B cell (primary cell): ENCODE results near the gene HMGN3. TPM values are rescaled to one million over a fixed set of nuclear protein-coding genes. Genes with fewer than 3 reads are reported as not detected.

Experiments
- ATAC-seq: fragments of 200-7000 bp; cut with Tn5 transposase; one replicate; pipeline ENCODE4 v1.10.0; 2021; ENCODE audit warnings: low read depth, mild to moderate bottlenecking, moderate number of reproducible peaks, moderate library complexity
- CTCF ChIA-PET: fragments of 350-600 bp; sonication (Branson Sonifier 250); formaldehyde crosslinking; loops from one replicate; lab custom pipeline; 2021; ENCODE audit warnings: antibody characterized with exemption, inconsistent platforms; lab: Charles Lee
- POLR2A ChIA-PET: fragments of 350-600 bp; sonication (Branson Sonifier 250); formaldehyde crosslinking; loops from one replicate; lab custom pipeline; 2021; ENCODE audit warnings: antibody characterized with exemption; lab: Charles Lee
- DNase-seq: peaks from one replicate; pipeline ENCODE4 v3.0.0; 2013
- H2AFZ ChIP-seq: 2 replicates; pipeline ENCODE4 v1.6.1; 2012; ENCODE audit warnings: mild to moderate bottlenecking, low read depth, low read length; ENCODE audit not compliant: insufficient read depth, poor library complexity, severe bottlenecking
- H3K27ac ChIP-seq, 2 donors: 1 replicate in 1 of 2; 2 replicates in 1 of 2; pipeline ENCODE4 v1.5.1; 2012 to 2013; ENCODE audit warnings: low read length in 2 of 2, mild to moderate bottlenecking in 2 of 2, moderate library complexity in 1 of 2
- H3K27me3 ChIP-seq, 4 experiments: fragments of 200-600 bp in 1 of 4; sonication (generic) in 1 of 4; replicated peaks in 1 of 4; 1 replicate in 2 of 4; 2 replicates in 2 of 4; pipeline versions ENCODE4 v1.6.1 to v1.7.0; 2013 to 2016; ENCODE audit warnings: low read length in 3 of 4, mild to moderate bottlenecking in 2 of 4, mixed read lengths in 1 of 4, moderate library complexity in 1 of 4; ENCODE audit not compliant: insufficient read depth in 4 of 4, control insufficient read depth in 3 of 4; ENCODE audit errors: control extremely low read depth in 1 of 4
- H3K36me3 ChIP-seq, 2 experiments: replicated peaks in 1 of 2; 1 replicate in 1 of 2; 2 replicates in 1 of 2; pipeline versions ENCODE4 v1.6.1 to v1.7.1; 2013; ENCODE audit warnings: low read length in 1 of 2; ENCODE audit not compliant: insufficient read depth in 2 of 2, control insufficient read depth in 1 of 2; ENCODE audit errors: control extremely low read depth in 1 of 2, extremely low read depth in 1 of 2
- H3K4me1 ChIP-seq, 2 donors: fragments of 200-600 bp in 1 of 2; sonication (generic) in 1 of 2; 1 replicate in 1 of 2; 2 replicates in 1 of 2; pipeline versions ENCODE4 v1.5.1 to v1.6.1; 2013 to 2017; ENCODE audit warnings: low read length in 2 of 2; ENCODE audit not compliant: control insufficient read depth in 2 of 2, insufficient read depth in 2 of 2
- H3K4me2 ChIP-seq: replicated peaks from 2 replicates; pipeline ENCODE3; 2012; ENCODE audit warnings: mild to moderate bottlenecking, low read depth, low read length; ENCODE audit not compliant: poor library complexity, severe bottlenecking
- H3K4me3 ChIP-seq, 5 experiments: fragments of 200-600 bp in 1 of 5; sonication (generic) in 1 of 5; 1 replicate in 3 of 5; 2 replicates in 2 of 5; pipeline versions ENCODE4 v1.5.1 to v1.7.0; 2011 to 2016; ENCODE audit warnings: low read length in 4 of 5, mild to moderate bottlenecking in 4 of 5, low read depth in 2 of 5, control low read depth in 1 of 5, moderate library complexity in 1 of 5; ENCODE audit not compliant: insufficient read depth in 1 of 5; ENCODE audit errors: control extremely low read depth in 1 of 5, extremely low read depth in 1 of 5
- H3K79me2 ChIP-seq: fragments of 200-600 bp; sonication (generic); one replicate; pipeline ENCODE4 v1.6.0; 2016; ENCODE audit warnings: low read length; ENCODE audit not compliant: control insufficient read depth, insufficient read depth
- H3K9ac ChIP-seq: fragments of 200-600 bp; sonication (generic); 2 replicates; pipeline ENCODE4 v1.6.1; 2017; ENCODE audit warnings: mild to moderate bottlenecking, low read length, moderate library complexity
- H3K9me3 ChIP-seq, 3 donors: one replicate each; pipeline versions ENCODE4 v1.6.1 to v1.7.1; 2013; ENCODE audit warnings: low read length in 2 of 3; ENCODE audit not compliant: control insufficient read depth in 2 of 3, insufficient read depth in 1 of 3; ENCODE audit errors: control extremely low read depth in 1 of 3
- H4K20me1 ChIP-seq: 2 replicates; pipeline ENCODE4 v1.6.0; 2012; ENCODE audit warnings: mild to moderate bottlenecking, low read length; ENCODE audit not compliant: insufficient read depth, control insufficient read depth, poor library complexity, severe bottlenecking
- H3K27ac Mint-ChIP-seq: one replicate; pipeline ENCODE4 v1.8.0; 2021; ENCODE audit warnings: mixed read lengths
- H3K27me3 Mint-ChIP-seq: one replicate; pipeline ENCODE4 v1.8.0; 2021; ENCODE audit warnings: mixed read lengths
- H3K4me1 Mint-ChIP-seq: one replicate; pipeline ENCODE4 v1.8.0; 2021; ENCODE audit warnings: mixed read lengths
- H3K4me3 Mint-ChIP-seq: one replicate; pipeline ENCODE4 v1.8.0; 2021; ENCODE audit warnings: mixed read lengths
- H3K9me3 Mint-ChIP-seq: one replicate; pipeline ENCODE4 v1.8.0; 2022; ENCODE audit warnings: mixed read lengths; ENCODE audit not compliant: insufficient read depth
- EZH2 ChIP-seq: IDR thresholded peaks from 2 replicates; pipeline ENCODE4 v1.6.1; 2012; ENCODE audit warnings: borderline replicate concordance, low read depth, mild to moderate bottlenecking, moderate library complexity, low read length; ENCODE audit not compliant: insufficient read depth, poor library complexity, severe bottlenecking
- WGBS: methylation state at CpG from one replicate; pipeline ENCODE4 v1.1.5; 2013; ENCODE audit warnings: missing lambda C conversion rate; ENCODE audit not compliant: insufficient coverage; 5-methylcytosine and 5-hydroxymethylcytosine counted together
- intact Hi-C: fragments of 100-400 bp; cut with micrococcal nuclease; formaldehyde crosslinking; loops from one replicate; pipeline ENCODE4 v1.10.0; 2022
- polyA plus RNA-seq: library from polyadenylated mRNA; depleted of rRNA; stranded (reverse); fragments of >200 nt; gene quantifications from 2 replicates; pipeline ENCODE4 v1.2.3, GENCODE V29; 2012
- total RNA-seq, 2 donors: library from RNA; stranded (reverse); fragments of 120-200 nt in 1 of 2; gene quantifications; 1 replicate in 1 of 2; 2 replicates in 1 of 2; pipeline versions ENCODE4 v1.2.3 to v1.2.4, GENCODE V29; 2013 to 2022
- TF ChIP-seq, protein P1 (sequence below): fragments of 200-600 bp; IDR thresholded peaks from one replicate; pipeline ENCODE4 v1.8.0; 2022; ENCODE audit warnings: antibody characterized with exemption, mild to moderate bottlenecking

Gene HMGN3
- total and polyA plus RNA-seq, 2 donors (not counting 1 experiment from before 2014, with no cell fraction given), result 40.1 to 44.3 TPM

DNA sequence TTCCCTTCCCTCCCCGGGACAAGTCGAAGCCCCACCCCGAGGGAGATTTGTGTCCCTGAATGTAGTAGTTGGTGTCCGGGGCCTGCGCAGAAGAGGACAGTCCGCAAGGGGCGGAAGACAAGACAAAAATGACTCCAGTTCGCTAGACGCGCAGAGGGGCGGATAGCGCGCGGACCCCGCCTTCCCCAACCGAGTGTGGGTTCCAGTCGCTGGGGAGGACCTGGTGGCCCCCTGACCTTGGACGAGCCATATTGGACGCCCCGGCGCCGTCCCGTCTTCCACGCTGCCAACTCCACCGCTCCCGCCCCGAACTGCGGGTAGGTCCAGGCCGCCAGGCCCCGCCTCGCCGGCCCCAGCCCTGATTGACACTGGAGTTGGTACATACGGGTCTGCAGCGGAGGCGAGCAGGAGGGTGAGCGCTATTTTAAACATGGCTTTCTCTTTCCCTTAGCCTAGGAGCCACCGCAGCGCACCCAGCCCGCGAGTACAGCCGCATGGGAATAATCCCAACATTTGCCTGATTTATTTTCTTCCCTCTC, 802 bp downstream of the HMGN3 start:
- Histone ChIP-seq H3K27me3 (no peaks in the 10 kb centered on the region), H3K36me3 (no peaks in the 10 kb centered on the region), H3K9me3 (no peaks in the 10 kb centered on the region), H3K9ac (peak overlapping the region; percentile 73), H3K79me2 (peaks cover 13% of the 10 kb centered on the region), H2AFZ (peak overlapping the region; percentile 96), H3K4me2 (peak overlapping the region; percentile 86), H3K4me1 (peaks cover 5 to 7% of the 10 kb centered on the region in 2 donors), H3K4me3 (peak overlapping the region; percentile 87 to 97 (median 93)), H3K27ac (peak overlapping the region; percentile 52 to 66), H4K20me1 (no peaks in the 10 kb centered on the region)
- DNase-seq, result peak; percentile 75
- H3K27me3 Mint-ChIP-seq, result no peaks in the 10 kb centered on the region
- peaks cover 19% of the 10 kb centered on the region for H3K4me1 Mint-ChIP-seq
- intact Hi-C loops, result loop anchor here (1.0 to 5.0 kb wide), 4 partner anchors 155 to 771 kb away; partner anchors contain the start of genes PHIP and TTK
- no peaks in the 10 kb centered on the region for H3K9me3 Mint-ChIP-seq
- H3K27ac Mint-ChIP-seq, result peak overlapping the region; percentile 90
- WGBS, result 1% methylated on average over 37 of the region's 41 CpGs
- TF ChIP-seq, protein P1, sequence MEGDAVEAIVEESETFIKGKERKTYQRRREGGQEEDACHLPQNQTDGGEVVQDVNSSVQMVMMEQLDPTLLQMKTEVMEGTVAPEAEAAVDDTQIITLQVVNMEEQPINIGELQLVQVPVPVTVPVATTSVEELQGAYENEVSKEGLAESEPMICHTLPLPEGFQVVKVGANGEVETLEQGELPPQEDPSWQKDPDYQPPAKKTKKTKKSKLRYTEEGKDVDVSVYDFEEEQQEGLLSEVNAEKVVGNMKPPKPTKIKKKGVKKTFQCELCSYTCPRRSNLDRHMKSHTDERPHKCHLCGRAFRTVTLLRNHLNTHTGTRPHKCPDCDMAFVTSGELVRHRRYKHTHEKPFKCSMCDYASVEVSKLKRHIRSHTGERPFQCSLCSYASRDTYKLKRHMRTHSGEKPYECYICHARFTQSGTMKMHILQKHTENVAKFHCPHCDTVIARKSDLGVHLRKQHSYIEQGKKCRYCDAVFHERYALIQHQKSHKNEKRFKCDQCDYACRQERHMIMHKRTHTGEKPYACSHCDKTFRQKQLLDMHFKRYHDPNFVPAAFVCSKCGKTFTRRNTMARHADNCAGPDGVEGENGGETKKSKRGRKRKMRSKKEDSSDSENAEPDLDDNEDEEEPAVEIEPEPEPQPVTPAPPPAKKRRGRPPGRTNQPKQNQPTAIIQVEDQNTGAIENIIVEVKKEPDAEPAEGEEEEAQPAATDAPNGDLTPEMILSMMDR, result peak; percentile 27
- TF ChIP-seq EZH2, result no peak
- ChIA-PET CTCF (interaction anchor here (0.8 kb wide), 1 partner anchor 13 kb away, joined by 3 read pairs; no protein-coding TSS in a partner anchor), POLR2A (interaction anchor here (0.7 to 1.3 kb wide), 2 partner anchors 155 to 157 kb away, joined by 3 read pairs; no protein-coding TSS in a partner anchor)
- H3K4me3 Mint-ChIP-seq, result peak overlapping the region; percentile 95
- peak; percentile 35 for ATAC-seq
